Gastroesophageal sphincter (tissue), 3 donors: ENCODE measurements around the gene GRIK3.

Experiments
- CTCF ChIP-seq, 4 experiments: fragments of 200-600 bp in 2 of 4; fragments of 450-650 bp in 2 of 4; sonication (generic) in 1 of 4; IDR thresholded peaks; one replicate each; pipeline ENCODE4 v1.5.1; 2017 to 2019; ENCODE audit warnings: antibody characterized with exemption in 4 of 4, mild to moderate bottlenecking in 2 of 4, moderate library complexity in 2 of 4
- EP300 ChIP-seq: sonication (generic); formaldehyde crosslinking; IDR thresholded peaks from one replicate; pipeline ENCODE4 v1.6.1; 2017; ENCODE audit warnings: antibody characterized with exemption, mild to moderate bottlenecking
- POLR2A ChIP-seq, 2 donors: fragments of 450-650 bp; IDR thresholded peaks; one replicate each; pipeline ENCODE4 v1.6.1; 2017; ENCODE audit warnings: antibody characterized with exemption in 2 of 2, mild to moderate bottlenecking in 2 of 2, moderate library complexity in 1 of 2
- POLR2AphosphoS5 ChIP-seq: sonication (generic); formaldehyde crosslinking; IDR thresholded peaks from one replicate; pipeline ENCODE4 v1.6.1; 2017; ENCODE audit warnings: antibody characterized with exemption

GRCh38 chr1:36765785-36766300 is 268.5 kb downstream of the GRIK3 start:
- TF ChIP-seq CTCF (IDR thresholded peaks at IDR 0.05): no peak
- TF ChIP-seq POLR2A (IDR thresholded peaks at IDR 0.05): no peak
- TF ChIP-seq POLR2AphosphoS5: no peak
- TF ChIP-seq EP300: no peak
